ENCODE results near the gene INPP4B. TPM values are rescaled to one million over a fixed set of nuclear protein-coding genes. Genes with fewer than 3 reads are reported as not detected.

Gene INPP4B
- total RNA-seq, 1 experiment from 2014 or later = 14.3 TPM

DNA sequence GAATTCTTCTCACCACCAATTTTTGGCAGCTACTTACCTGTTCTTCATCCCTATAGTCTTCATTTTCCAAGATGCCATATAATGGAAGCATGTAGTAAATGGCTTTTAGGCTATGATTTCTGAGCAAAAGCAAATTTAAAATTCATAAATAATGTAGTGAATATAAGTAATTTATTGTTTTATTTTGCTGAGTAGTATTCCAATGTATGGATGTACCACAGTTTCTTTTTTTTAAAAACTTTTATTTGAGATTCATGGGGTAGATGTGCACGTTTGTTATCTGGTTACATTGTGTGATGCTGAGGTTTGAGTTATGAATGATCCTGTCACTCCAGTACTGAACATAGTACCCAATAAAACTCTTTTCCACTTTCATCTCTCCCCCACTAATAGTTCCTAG, 840.6 kb downstream of the INPP4B start:
- Histone ChIP-seq H3K9me2 (ENCODE audit: insufficient read depth) (no peaks in the 10 kb centered on the region), H3K9me3 (ENCODE audit: control insufficient read depth in 1 of 2, insufficient read depth in 1 of 2, low read depth in 1 of 2, low read length in 2 of 2) (no peaks in the 10 kb centered on the region), H3K27me3 (ENCODE audit: insufficient read depth, low read length) (no peaks in the 10 kb centered on the region), H3K4me1 (ENCODE audit: control insufficient read depth in 1 of 2, insufficient read depth in 2 of 2, low read length in 2 of 2) (no peaks in the 10 kb centered on the region), H4K20me1 (ENCODE audit: insufficient read depth) (no peaks in the 10 kb centered on the region), H2AFZ (ENCODE audit: low read depth, low read length, poor library complexity, severe bottlenecking) (no peak overlapping the region), H3K27ac (ENCODE audit: low read depth, low read length) (no peak overlapping the region), H3K36me3 (ENCODE audit: control insufficient read depth in 1 of 2, insufficient read depth in 2 of 2, low read length in 2 of 2) (no peaks in the 10 kb centered on the region), H3K4me3 (replicated peaks in 1 of 2; ENCODE audit: low read depth in 1 of 2, low read length in 2 of 2) (no peak overlapping the region), H3K79me2 (ENCODE audit: insufficient read depth, low read length) (no peaks in the 10 kb centered on the region), H3K4me2 (ENCODE audit: low read length) (no peak overlapping the region), H3K9ac (ENCODE audit: low read length) (no peak overlapping the region)
- intact Hi-C loops (cut with micrococcal nuclease) = no loop called here
- no peak for ATAC-seq
- no TSS peak for BruUV-seq (replicated peaks)
- ChIA-PET RAD21 (ENCODE audit: low non-redundant PET in 1 of 2, low total read pairs in 2 of 2, uncharacterized antibody in 2 of 2, unreplicated experiment in 2 of 2) (no interaction called here), POLR2A (no interaction called here), CTCF (no interaction called here)
- no peak for DNase-seq (ENCODE audit: low read depth, low spot score)
- TF ChIP-seq SP1 (IDR thresholded peaks at IDR 0.05; ENCODE audit: low read depth) = no peak
- TF ChIP-seq, protein P1, sequence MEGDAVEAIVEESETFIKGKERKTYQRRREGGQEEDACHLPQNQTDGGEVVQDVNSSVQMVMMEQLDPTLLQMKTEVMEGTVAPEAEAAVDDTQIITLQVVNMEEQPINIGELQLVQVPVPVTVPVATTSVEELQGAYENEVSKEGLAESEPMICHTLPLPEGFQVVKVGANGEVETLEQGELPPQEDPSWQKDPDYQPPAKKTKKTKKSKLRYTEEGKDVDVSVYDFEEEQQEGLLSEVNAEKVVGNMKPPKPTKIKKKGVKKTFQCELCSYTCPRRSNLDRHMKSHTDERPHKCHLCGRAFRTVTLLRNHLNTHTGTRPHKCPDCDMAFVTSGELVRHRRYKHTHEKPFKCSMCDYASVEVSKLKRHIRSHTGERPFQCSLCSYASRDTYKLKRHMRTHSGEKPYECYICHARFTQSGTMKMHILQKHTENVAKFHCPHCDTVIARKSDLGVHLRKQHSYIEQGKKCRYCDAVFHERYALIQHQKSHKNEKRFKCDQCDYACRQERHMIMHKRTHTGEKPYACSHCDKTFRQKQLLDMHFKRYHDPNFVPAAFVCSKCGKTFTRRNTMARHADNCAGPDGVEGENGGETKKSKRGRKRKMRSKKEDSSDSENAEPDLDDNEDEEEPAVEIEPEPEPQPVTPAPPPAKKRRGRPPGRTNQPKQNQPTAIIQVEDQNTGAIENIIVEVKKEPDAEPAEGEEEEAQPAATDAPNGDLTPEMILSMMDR (IDR thresholded peaks at IDR 0.05 in 2 of 3, conservative IDR thresholded peaks at IDR 0.05 in 1 of 3; ENCODE audit: borderline replicate concordance in 1 of 3, insufficient read depth in 1 of 3, low read depth in 2 of 3, low read length in 2 of 3) = no peak
- TF ChIP-seq JUND (IDR thresholded peaks at IDR 0.05) = no peak
- no peak for TF ChIP-seq RAD21 (IDR thresholded peaks at IDR 0.05; ENCODE audit: low read depth)
- TF ChIP-seq EGR1 (IDR thresholded peaks at IDR 0.05; ENCODE audit: low read depth) = no peak
- no peak for TF ChIP-seq EZH2 (IDR thresholded peaks at IDR 0.05)
- TF ChIP-seq SRF (IDR thresholded peaks at IDR 0.05; ENCODE audit: low read depth) = no peak
- TF ChIP-seq ELF1 (IDR thresholded peaks at IDR 0.05; ENCODE audit: borderline replicate concordance, low read depth) = no peak
- no peak for TF ChIP-seq POLR2AphosphoS5 (IDR thresholded peaks at IDR 0.05; ENCODE audit: low read depth, low read length)
- TF ChIP-seq CBX3 (IDR thresholded peaks at IDR 0.05; ENCODE audit: low read depth) = no peak
